ENCODE measurements around the gene HGFAC. TPM values are rescaled to one million over a fixed set of nuclear protein-coding genes. Genes with fewer than 3 reads are reported as not detected.

Gene HGFAC
- total and polyA plus RNA-seq, 2 experiments from 2014 or later: not detected

GRCh38 chr4:3461515-3462291 is 19.9 kb downstream of the HGFAC start:
- H3K4me3 ChIP-seq: no peak overlapping the region
- no peaks in the 10 kb centered on the region for H4K20me1 ChIP-seq (ENCODE audit: insufficient read depth)
- H3K27ac ChIP-seq: no peak overlapping the region
- no peaks in the 10 kb centered on the region for H3K79me2 ChIP-seq (ENCODE audit: insufficient read depth)
- 85 to 86% methylated on average over 25 of the region's 25 CpGs for WGBS, 2 experiments (ENCODE audit: low coverage in 1 of 2, low lambda C conversion rate in 2 of 2, missing lambda C conversion rate in 2 of 2)
- H3K9me2 ChIP-seq (ENCODE audit: insufficient read depth): no peaks in the 10 kb centered on the region
- no peaks in the 10 kb centered on the region for H3K9me3 ChIP-seq (ENCODE audit: low read depth)
- in situ Hi-C loops (cut with MboI): no loop called here
- peaks cover 3% of the 10 kb centered on the region; the same call in 1 of the 2 replicates for H3K27me3 ChIP-seq (replicated peaks; ENCODE audit: insufficient read depth)
- H3K4me2 ChIP-seq (ENCODE audit: unreplicated experiment): no peak overlapping the region
- no peak for DNase-seq
- H2AFZ ChIP-seq: no peak overlapping the region
- H3K36me3 ChIP-seq (ENCODE audit: low read depth): no peaks in the 10 kb centered on the region
- TF ChIP-seq EZH2phosphoT487 (IDR thresholded peaks at IDR 0.05; ENCODE audit: insufficient read depth, low read depth) (no peak), EZH2 (IDR thresholded peaks at IDR 0.05; ENCODE audit: insufficient read depth, poor library complexity, severe bottlenecking) (no peak)
- H3K4me1 ChIP-seq (ENCODE audit: insufficient read depth): no peaks in the 10 kb centered on the region
- H3F3A ChIP-seq (ENCODE audit: insufficient read depth): no peaks in the 10 kb centered on the region
- H3K9ac ChIP-seq: no peak overlapping the region

- Histone ChIP-seq H3K4me2 (ENCODE audit: unreplicated experiment) (no peak overlapping the region), H4K20me1 (ENCODE audit: insufficient read depth) (no peaks in the 10 kb centered on the region), H3F3A (ENCODE audit: insufficient read depth) (no peaks in the 10 kb centered on the region), H3K36me3 (ENCODE audit: low read depth) (no peaks in the 10 kb centered on the region), H2AFZ (no peak overlapping the region), H3K9ac (no peak overlapping the region), H3K27me3 (replicated peaks; ENCODE audit: insufficient read depth) (peaks cover 3% of the 10 kb centered on the region; the same call in 1 of the 2 replicates), H3K9me2 (ENCODE audit: insufficient read depth) (no peaks in the 10 kb centered on the region), H3K79me2 (ENCODE audit: insufficient read depth) (no peaks in the 10 kb centered on the region), H3K4me1 (ENCODE audit: insufficient read depth) (no peaks in the 10 kb centered on the region), H3K9me3 (ENCODE audit: low read depth) (no peaks in the 10 kb centered on the region), H3K4me3 (no peak overlapping the region), H3K27ac (no peak overlapping the region)
- no peak for DNase-seq
- no peak for TF ChIP-seq EZH2 (IDR thresholded peaks at IDR 0.05; ENCODE audit: insufficient read depth, poor library complexity, severe bottlenecking)
- TF ChIP-seq EZH2phosphoT487 (IDR thresholded peaks at IDR 0.05; ENCODE audit: insufficient read depth, low read depth): no peak
- in situ Hi-C loops (cut with MboI): no loop called here
- WGBS, 2 experiments (ENCODE audit: low coverage in 1 of 2, low lambda C conversion rate in 2 of 2, missing lambda C conversion rate in 2 of 2): 80 to 83% methylated on average over 10 of the region's 10 CpGs
Measured at GRCh38 chr4:3462321-3462789, 20.6 kb downstream of the HGFAC start.

GRCh38 chr4:3462790-3463415 is 21.1 kb downstream of the HGFAC start, which contains the start of gene DOK7:
Gene DOK7 (plus strand): TSS chr4:3463306. CDS start chr4:3463376, 70 bp downstream.
- 1 to 5% methylated on average over 12 to 23 of the region's 44 CpGs for WGBS, 2 experiments (ENCODE audit: low coverage in 1 of 2, low lambda C conversion rate in 2 of 2, missing lambda C conversion rate in 2 of 2)
- no peak within 1 kb of the TSS for H3K4me2 ChIP-seq (ENCODE audit: unreplicated experiment)
- no peak within 1 kb of the TSS for H3K9ac ChIP-seq

GRCh38 chr4:3463556-3464348 is 22.0 kb downstream of the HGFAC start:
- Histone ChIP-seq H3K4me2 (ENCODE audit: unreplicated experiment) (no peak overlapping the region), H3K4me3 (no peak overlapping the region), H3K9me2 (ENCODE audit: insufficient read depth) (no peaks in the 10 kb centered on the region), H3K9me3 (ENCODE audit: low read depth) (no peaks in the 10 kb centered on the region), H3K27me3 (replicated peaks; ENCODE audit: insufficient read depth) (peaks cover 3% of the 10 kb centered on the region; the same call in 1 of the 2 replicates), H3K79me2 (ENCODE audit: insufficient read depth) (no peaks in the 10 kb centered on the region), H2AFZ (no peak overlapping the region), H4K20me1 (ENCODE audit: insufficient read depth) (no peaks in the 10 kb centered on the region), H3K4me1 (ENCODE audit: insufficient read depth) (no peaks in the 10 kb centered on the region), H3F3A (ENCODE audit: insufficient read depth) (no peaks in the 10 kb centered on the region), H3K27ac (no peak overlapping the region), H3K36me3 (ENCODE audit: low read depth) (no peaks in the 10 kb centered on the region), H3K9ac (no peak overlapping the region)
- 41 to 63% methylated on average over 30 to 39 of the region's 43 CpGs for WGBS, 2 experiments (ENCODE audit: low coverage in 1 of 2, low lambda C conversion rate in 2 of 2, missing lambda C conversion rate in 2 of 2)
- no peak for TF ChIP-seq EZH2phosphoT487 (IDR thresholded peaks at IDR 0.05; ENCODE audit: insufficient read depth, low read depth)
- no peak for TF ChIP-seq EZH2 (IDR thresholded peaks at IDR 0.05; ENCODE audit: insufficient read depth, poor library complexity, severe bottlenecking)
- no peak for DNase-seq
- in situ Hi-C loops (cut with MboI): no loop called here

More at GRCh38 chr4:3462790-3463415, 21.1 kb downstream of the HGFAC start, which contains the start of gene DOK7:
- in situ Hi-C loops (cut with MboI): no loop called here
- Histone ChIP-seq H3K36me3 (ENCODE audit: low read depth) (no peaks in the 10 kb centered on the region), H3F3A (ENCODE audit: insufficient read depth) (no peaks in the 10 kb centered on the region), H3K27me3 (replicated peaks; ENCODE audit: insufficient read depth) (peaks cover 3% of the 10 kb centered on the region; the same call in 1 of the 2 replicates), H3K27ac (no peak within 1 kb of the TSS), H3K9me2 (ENCODE audit: insufficient read depth) (no peaks in the 10 kb centered on the region), H3K4me1 (ENCODE audit: insufficient read depth) (no peaks in the 10 kb centered on the region), H4K20me1 (ENCODE audit: insufficient read depth) (no peaks in the 10 kb centered on the region), H3K4me3 (peak within 1 kb of the TSS; percentile 51), H2AFZ (no peak within 1 kb of the TSS; the same call in 1 of the 2 replicates), H3K79me2 (ENCODE audit: insufficient read depth) (no peaks in the 10 kb centered on the region), H3K9me3 (ENCODE audit: low read depth) (no peaks in the 10 kb centered on the region)
- TF ChIP-seq EZH2phosphoT487 (IDR thresholded peaks at IDR 0.05; ENCODE audit: insufficient read depth, low read depth): 0 out of 2 replicates have a peak, but pooled peaks have one; percentile 37
- TF ChIP-seq EZH2 (IDR thresholded peaks at IDR 0.05; ENCODE audit: insufficient read depth, poor library complexity, severe bottlenecking): peak; percentile 83
- DNase-seq: peak; percentile 17

All from GM23248 (cell line).